Activated T-cell treated with anti-CD3 and anti-CD28 coated beads for 4 hours (primary cell): ENCODE results near the gene RNF5.
"Not testable (repeated sequence)": the region's sequence is repeated elsewhere in the genome, so short reads cannot be mapped to it uniquely, and the experiment has no call there.

Experiments
- DNase-seq: peaks from one replicate; pipeline ENCODE4 v3.0.0-alpha.2; 2020

RNF5 gene

GRCh38 chr6:32177788-32178546 is at the start of gene RNF5:
RNF5 (plus strand) TSS chr6:32178405; CDS start chr6:32178512, 107 bp downstream.
- peak; percentile 88 for DNase-seq

GRCh38 chr6:32128751-32129296 is 49.4 kb upstream of the RNF5 start:
- no peak for DNase-seq

- no peak for DNase-seq
Measured at GRCh38 chr6:32129297-32130088, 48.7 kb upstream of the RNF5 start.

GRCh38 chr6:32131439-32131948 is 46.7 kb upstream of the RNF5 start:
- DNase-seq, result no peak

- DNase-seq, result no peak
Measured at GRCh38 chr6:32132110-32132509, 46.1 kb upstream of the RNF5 start.

GRCh38 chr6:32133786-32134185 is 44.4 kb upstream of the RNF5 start:
- DNase-seq, result no peak

GRCh38 chr6:32137454-32137853 is 40.8 kb upstream of the RNF5 start:
- DNase-seq, result no peak

- DNase-seq, result no peak
Measured at GRCh38 chr6:32139590-32139989, 38.6 kb upstream of the RNF5 start.

GRCh38 chr6:32140420-32141046 is 37.7 kb upstream of the RNF5 start:
- DNase-seq, result no peak

GRCh38 chr6:32144238-32144637 is 34.0 kb upstream of the RNF5 start:
- not testable (repeated sequence) for DNase-seq

- DNase-seq, result no peak
Measured at GRCh38 chr6:32146287-32146686, 31.9 kb upstream of the RNF5 start.

- no peak for DNase-seq
Measured at GRCh38 chr6:32146687-32147086, 31.5 kb upstream of the RNF5 start.

- no peak for DNase-seq
Measured at GRCh38 chr6:32147401-32148132, 30.6 kb upstream of the RNF5 start.

GRCh38 chr6:32148289-32149091 is 29.7 kb upstream of the RNF5 start:
- peak; percentile 62 for DNase-seq

GRCh38 chr6:32149092-32149755 is 29.0 kb upstream of the RNF5 start:
- DNase-seq, result no peak

- no peak for DNase-seq
Measured at GRCh38 chr6:32149932-32150870, 28.0 kb upstream of the RNF5 start.

GRCh38 chr6:32151181-32151862 is 26.9 kb upstream of the RNF5 start:
- DNase-seq, result no peak

GRCh38 chr6:32151863-32152768 is 26.1 kb upstream of the RNF5 start, which contains the start of gene PRRT1:
PRRT1 (minus strand) TSS chr6:32151939; CDS start chr6:32151827, 112 bp downstream.
- DNase-seq, result no peak
